ENCODE data around the gene DCST2. TPM values are rescaled to one million over a fixed set of nuclear protein-coding genes. Genes with fewer than 3 reads are reported as not detected.

The DCST2 gene
- total and polyA plus RNA-seq, 10 of the 15 experiments (the other 5 are each of a cell fraction or from before 2014, with no cell fraction given), result 0.33 to 0.41 (median 0.36) TPM; not detected in 7

DNA sequence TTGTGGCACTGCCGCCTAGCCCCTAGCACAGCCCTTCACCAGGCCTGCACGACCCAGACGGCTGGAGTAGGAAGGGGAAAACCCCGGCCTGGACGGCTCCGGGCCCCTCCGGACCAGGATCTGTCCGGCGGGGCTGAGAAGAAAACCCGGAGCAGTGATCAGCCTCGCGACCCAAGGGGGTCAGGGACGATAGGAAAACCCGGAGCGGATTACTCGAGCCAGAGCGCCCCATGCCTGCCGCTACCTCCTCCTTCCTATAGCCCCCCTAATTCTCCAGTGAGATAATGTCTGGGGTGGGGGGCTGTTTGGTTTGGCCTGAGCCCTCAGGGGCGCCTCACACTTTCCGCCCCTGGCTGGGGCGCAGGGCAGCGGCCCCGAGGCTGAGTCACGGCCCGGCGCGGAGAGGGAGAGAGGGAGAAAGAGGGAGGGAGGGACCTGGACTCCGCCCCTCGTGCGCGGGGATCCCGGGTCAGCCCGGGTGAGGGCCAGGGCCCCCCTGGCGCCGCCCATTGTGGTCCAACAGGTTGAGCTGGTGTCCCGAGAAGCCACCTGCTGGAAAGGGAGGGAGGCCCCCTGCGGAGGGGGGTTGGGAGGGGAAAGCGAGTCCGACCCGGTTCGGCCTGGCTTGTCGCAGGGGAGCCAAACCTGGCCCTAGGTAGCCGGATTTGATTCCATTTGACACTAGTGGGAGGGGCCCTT lies 32.7 kb downstream of the DCST2 start (continued):
- TF ChIP-seq NFYB (IDR thresholded peaks at IDR 0.05; ENCODE audit: insufficient read depth, low read depth, low read length) (no peak), LARP7 (IDR thresholded peaks at IDR 0.05) (peak; percentile 69), TARDBP (IDR thresholded peaks at IDR 0.05; ENCODE audit: borderline replicate concordance) (no peak), MTA2 (IDR thresholded peaks at IDR 0.05; ENCODE audit: low read depth) (peak; percentile 51; the same call in 1 of the 2 replicates), RAD51 (IDR thresholded peaks at IDR 0.05) (no peak), FOS (IDR thresholded peaks at IDR 0.05; ENCODE audit: borderline replicate concordance, extremely low read depth, insufficient read length) (no peak), SREBF1 (IDR thresholded peaks at IDR 0.05; ENCODE audit: low read length) (no peak), MEF2A (IDR thresholded peaks at IDR 0.05; ENCODE audit: insufficient read depth, low read depth, low read length) (0 out of 2 replicates have a peak, but pooled peaks have one; percentile 24), SRF (IDR thresholded peaks at IDR 0.05; ENCODE audit: low read depth in 2 of 2, low read length in 2 of 2) (0 out of 4 replicates have a peak, but pooled peaks of 1 of the 2 experiments have one; percentile 53), BCL11A (IDR thresholded peaks at IDR 0.05; ENCODE audit: low read depth, low read length) (peak; percentile 26; the same call in 1 of the 2 replicates), FOXM1 (IDR thresholded peaks at IDR 0.05; ENCODE audit: low read depth, low read length) (no peak), PML (IDR thresholded peaks at IDR 0.05; ENCODE audit: low read length) (no peak), JUND (IDR thresholded peaks at IDR 0.05; ENCODE audit: low read depth, low read length) (no peak), CBX3 (IDR thresholded peaks at IDR 0.05; ENCODE audit: borderline replicate concordance, low read depth) (no peak), RELA (IDR thresholded peaks at IDR 0.05; ENCODE audit: borderline replicate concordance, partially characterized antibody) (peak; percentile 83)
- TF ChIP-seq, protein P1, sequence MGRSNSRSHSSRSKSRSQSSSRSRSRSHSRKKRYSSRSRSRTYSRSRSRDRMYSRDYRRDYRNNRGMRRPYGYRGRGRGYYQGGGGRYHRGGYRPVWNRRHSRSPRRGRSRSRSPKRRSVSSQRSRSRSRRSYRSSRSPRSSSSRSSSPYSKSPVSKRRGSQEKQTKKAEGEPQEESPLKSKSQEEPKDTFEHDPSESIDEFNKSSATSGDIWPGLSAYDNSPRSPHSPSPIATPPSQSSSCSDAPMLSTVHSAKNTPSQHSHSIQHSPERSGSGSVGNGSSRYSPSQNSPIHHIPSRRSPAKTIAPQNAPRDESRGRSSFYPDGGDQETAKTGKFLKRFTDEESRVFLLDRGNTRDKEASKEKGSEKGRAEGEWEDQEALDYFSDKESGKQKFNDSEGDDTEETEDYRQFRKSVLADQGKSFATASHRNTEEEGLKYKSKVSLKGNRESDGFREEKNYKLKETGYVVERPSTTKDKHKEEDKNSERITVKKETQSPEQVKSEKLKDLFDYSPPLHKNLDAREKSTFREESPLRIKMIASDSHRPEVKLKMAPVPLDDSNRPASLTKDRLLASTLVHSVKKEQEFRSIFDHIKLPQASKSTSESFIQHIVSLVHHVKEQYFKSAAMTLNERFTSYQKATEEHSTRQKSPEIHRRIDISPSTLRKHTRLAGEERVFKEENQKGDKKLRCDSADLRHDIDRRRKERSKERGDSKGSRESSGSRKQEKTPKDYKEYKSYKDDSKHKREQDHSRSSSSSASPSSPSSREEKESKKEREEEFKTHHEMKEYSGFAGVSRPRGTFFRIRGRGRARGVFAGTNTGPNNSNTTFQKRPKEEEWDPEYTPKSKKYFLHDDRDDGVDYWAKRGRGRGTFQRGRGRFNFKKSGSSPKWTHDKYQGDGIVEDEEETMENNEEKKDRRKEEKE (IDR thresholded peaks at IDR 0.05), result no peak
- TF ChIP-seq, protein P2, sequence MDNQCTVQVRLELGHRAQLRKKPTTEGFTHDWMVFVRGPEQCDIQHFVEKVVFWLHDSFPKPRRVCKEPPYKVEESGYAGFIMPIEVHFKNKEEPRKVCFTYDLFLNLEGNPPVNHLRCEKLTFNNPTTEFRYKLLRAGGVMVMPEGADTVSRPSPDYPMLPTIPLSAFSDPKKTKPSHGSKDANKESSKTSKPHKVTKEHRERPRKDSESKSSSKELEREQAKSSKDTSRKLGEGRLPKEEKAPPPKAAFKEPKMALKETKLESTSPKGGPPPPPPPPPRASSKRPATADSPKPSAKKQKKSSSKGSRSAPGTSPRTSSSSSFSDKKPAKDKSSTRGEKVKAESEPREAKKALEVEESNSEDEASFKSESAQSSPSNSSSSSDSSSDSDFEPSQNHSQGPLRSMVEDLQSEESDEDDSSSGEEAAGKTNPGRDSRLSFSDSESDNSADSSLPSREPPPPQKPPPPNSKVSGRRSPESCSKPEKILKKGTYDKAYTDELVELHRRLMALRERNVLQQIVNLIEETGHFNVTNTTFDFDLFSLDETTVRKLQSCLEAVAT (IDR thresholded peaks at IDR 0.05), result peak; percentile 41; the same call in 1 of the 2 replicates
- TF ChIP-seq, protein P3, sequence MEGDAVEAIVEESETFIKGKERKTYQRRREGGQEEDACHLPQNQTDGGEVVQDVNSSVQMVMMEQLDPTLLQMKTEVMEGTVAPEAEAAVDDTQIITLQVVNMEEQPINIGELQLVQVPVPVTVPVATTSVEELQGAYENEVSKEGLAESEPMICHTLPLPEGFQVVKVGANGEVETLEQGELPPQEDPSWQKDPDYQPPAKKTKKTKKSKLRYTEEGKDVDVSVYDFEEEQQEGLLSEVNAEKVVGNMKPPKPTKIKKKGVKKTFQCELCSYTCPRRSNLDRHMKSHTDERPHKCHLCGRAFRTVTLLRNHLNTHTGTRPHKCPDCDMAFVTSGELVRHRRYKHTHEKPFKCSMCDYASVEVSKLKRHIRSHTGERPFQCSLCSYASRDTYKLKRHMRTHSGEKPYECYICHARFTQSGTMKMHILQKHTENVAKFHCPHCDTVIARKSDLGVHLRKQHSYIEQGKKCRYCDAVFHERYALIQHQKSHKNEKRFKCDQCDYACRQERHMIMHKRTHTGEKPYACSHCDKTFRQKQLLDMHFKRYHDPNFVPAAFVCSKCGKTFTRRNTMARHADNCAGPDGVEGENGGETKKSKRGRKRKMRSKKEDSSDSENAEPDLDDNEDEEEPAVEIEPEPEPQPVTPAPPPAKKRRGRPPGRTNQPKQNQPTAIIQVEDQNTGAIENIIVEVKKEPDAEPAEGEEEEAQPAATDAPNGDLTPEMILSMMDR (IDR thresholded peaks at IDR 0.05 in 2 of 3, conservative IDR thresholded peaks at IDR 0.05 in 1 of 3; ENCODE audit: control insufficient read depth in 2 of 3, extremely low read depth in 1 of 3, insufficient read depth in 1 of 3, low read depth in 3 of 3, low read length in 3 of 3), result no peak
- TF ChIP-seq, protein P4, sequence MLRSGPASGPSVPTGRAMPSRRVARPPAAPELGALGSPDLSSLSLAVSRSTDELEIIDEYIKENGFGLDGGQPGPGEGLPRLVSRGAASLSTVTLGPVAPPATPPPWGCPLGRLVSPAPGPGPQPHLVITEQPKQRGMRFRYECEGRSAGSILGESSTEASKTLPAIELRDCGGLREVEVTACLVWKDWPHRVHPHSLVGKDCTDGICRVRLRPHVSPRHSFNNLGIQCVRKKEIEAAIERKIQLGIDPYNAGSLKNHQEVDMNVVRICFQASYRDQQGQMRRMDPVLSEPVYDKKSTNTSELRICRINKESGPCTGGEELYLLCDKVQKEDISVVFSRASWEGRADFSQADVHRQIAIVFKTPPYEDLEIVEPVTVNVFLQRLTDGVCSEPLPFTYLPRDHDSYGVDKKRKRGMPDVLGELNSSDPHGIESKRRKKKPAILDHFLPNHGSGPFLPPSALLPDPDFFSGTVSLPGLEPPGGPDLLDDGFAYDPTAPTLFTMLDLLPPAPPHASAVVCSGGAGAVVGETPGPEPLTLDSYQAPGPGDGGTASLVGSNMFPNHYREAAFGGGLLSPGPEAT (IDR thresholded peaks at IDR 0.05; ENCODE audit: low read depth), result peak; percentile 100
- TF ChIP-seq, protein P5, sequence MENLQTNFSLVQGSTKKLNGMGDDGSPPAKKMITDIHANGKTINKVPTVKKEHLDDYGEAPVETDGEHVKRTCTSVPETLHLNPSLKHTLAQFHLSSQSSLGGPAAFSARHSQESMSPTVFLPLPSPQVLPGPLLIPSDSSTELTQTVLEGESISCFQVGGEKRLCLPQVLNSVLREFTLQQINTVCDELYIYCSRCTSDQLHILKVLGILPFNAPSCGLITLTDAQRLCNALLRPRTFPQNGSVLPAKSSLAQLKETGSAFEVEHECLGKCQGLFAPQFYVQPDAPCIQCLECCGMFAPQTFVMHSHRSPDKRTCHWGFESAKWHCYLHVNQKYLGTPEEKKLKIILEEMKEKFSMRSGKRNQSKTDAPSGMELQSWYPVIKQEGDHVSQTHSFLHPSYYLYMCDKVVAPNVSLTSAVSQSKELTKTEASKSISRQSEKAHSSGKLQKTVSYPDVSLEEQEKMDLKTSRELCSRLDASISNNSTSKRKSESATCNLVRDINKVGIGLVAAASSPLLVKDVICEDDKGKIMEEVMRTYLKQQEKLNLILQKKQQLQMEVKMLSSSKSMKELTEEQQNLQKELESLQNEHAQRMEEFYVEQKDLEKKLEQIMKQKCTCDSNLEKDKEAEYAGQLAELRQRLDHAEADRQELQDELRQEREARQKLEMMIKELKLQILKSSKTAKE (IDR thresholded peaks at IDR 0.05; ENCODE audit: low read depth, poor library complexity, severe bottlenecking), result peak; percentile 50
